Mesothelial cell of epicardium (in vitro differentiated cells): ENCODE data around the gene NUCB2. TPM values are rescaled to one million over a fixed set of nuclear protein-coding genes. Genes with fewer than 3 reads are reported as not detected.
A peak's percentile ranks its signal among the peaks of the same experiment; 100 is the strongest.

Source experiments
- DNase-seq, 2 experiments: peaks; one replicate each; pipeline ENCODE4 v3.0.0; 2021; ENCODE audit warnings: low spot score in 2 of 2; ENCODE audit not compliant: unreplicated experiment in 2 of 2
- H3K27ac Mint-ChIP-seq: 2 replicates; pipeline ENCODE4 v1.8.0; 2021; ENCODE audit warnings: mixed read lengths
- H3K27me3 Mint-ChIP-seq: 2 replicates; pipeline ENCODE4 v1.8.0; 2021; ENCODE audit warnings: low read depth, mixed read lengths
- H3K36me3 Mint-ChIP-seq: 2 replicates; pipeline ENCODE4 v1.8.0; 2021; ENCODE audit warnings: mixed read lengths
- H3K4me1 Mint-ChIP-seq: 2 replicates; pipeline ENCODE4 v1.8.0; 2021; ENCODE audit warnings: mixed read lengths
- H3K4me3 Mint-ChIP-seq: 2 replicates; pipeline ENCODE4 v1.8.0; 2021; ENCODE audit warnings: mild to moderate bottlenecking, moderate library complexity, mixed read lengths
- H3K9me3 Mint-ChIP-seq: 2 replicates; pipeline ENCODE4 v1.8.0; 2021; ENCODE audit warnings: mixed read lengths
- total RNA-seq: library from RNA; stranded (reverse); gene quantifications from 3 replicates; pipeline ENCODE4 v1.2.1, GENCODE V29; 2021
- TF ChIP-seq, protein P1 (sequence below): fragments of 200-600 bp; sonication (generic); IDR thresholded peaks from one replicate; pipeline ENCODE4 v1.5.0; 2021; ENCODE audit warnings: antibody characterized with exemption; ENCODE audit not compliant: unreplicated experiment

NUCB2 gene
- total RNA-seq, 1 donor from 2014 or later = 49.2 TPM

DNA sequence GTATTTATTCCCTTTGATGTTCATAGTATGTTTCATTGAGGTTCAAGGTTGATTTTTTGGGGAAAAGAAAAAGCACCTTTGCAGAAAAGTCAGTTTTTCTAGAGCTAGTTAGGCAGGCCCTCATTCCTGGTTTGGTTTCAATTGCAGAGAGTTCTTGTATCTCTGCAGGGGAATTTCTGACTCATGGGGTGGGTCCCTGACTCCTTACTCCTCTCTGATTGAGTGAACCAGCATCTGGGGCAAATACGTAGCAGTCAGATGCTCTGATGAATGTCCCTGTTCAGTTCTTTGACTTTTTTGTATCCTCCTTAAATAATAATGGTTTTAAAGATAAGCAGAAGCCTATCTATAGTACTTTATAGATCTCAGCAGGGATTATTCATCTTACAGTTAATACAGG lies 67.4 kb downstream of the NUCB2 start:
- no peak for DNase-seq
- Mint-ChIP-seq H3K27ac (no peak overlapping the region), H3K36me3 (peaks cover 3% of the 10 kb centered on the region), H3K9me3 (no peaks in the 10 kb centered on the region), H3K27me3 (no peaks in the 10 kb centered on the region), H3K4me1 (no peaks in the 10 kb centered on the region), H3K4me3 (no peak overlapping the region)
- TF ChIP-seq, protein P1, sequence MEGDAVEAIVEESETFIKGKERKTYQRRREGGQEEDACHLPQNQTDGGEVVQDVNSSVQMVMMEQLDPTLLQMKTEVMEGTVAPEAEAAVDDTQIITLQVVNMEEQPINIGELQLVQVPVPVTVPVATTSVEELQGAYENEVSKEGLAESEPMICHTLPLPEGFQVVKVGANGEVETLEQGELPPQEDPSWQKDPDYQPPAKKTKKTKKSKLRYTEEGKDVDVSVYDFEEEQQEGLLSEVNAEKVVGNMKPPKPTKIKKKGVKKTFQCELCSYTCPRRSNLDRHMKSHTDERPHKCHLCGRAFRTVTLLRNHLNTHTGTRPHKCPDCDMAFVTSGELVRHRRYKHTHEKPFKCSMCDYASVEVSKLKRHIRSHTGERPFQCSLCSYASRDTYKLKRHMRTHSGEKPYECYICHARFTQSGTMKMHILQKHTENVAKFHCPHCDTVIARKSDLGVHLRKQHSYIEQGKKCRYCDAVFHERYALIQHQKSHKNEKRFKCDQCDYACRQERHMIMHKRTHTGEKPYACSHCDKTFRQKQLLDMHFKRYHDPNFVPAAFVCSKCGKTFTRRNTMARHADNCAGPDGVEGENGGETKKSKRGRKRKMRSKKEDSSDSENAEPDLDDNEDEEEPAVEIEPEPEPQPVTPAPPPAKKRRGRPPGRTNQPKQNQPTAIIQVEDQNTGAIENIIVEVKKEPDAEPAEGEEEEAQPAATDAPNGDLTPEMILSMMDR = no peak

DNA sequence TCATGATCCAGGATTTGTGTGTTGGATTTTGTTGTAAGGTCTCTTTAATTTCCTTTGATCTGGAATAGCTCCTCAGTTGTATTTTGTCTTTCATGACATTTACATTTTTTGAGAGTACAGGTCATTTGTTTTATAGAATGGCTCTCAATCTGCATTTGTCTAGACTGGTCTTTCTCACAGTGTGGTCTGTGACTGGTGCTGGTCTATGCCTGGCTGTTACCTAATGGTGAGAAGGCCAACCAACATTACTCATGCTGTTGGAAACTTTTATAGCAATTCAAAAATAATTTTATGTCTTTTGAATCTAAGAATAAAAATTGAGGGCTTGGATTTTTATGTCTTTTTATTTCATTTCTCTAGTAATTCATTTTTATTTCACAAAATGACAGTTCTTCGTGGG lies 71.1 kb downstream of the NUCB2 start:
- TF ChIP-seq, protein P1 = no peak
- Mint-ChIP-seq H3K27me3 (peaks cover 30% of the 10 kb centered on the region), H3K9me3 (no peaks in the 10 kb centered on the region), H3K27ac (no peak overlapping the region), H3K4me3 (no peak overlapping the region), H3K4me1 (peaks cover 9% of the 10 kb centered on the region), H3K36me3 (no peaks in the 10 kb centered on the region)
- DNase-seq = no peak

DNA sequence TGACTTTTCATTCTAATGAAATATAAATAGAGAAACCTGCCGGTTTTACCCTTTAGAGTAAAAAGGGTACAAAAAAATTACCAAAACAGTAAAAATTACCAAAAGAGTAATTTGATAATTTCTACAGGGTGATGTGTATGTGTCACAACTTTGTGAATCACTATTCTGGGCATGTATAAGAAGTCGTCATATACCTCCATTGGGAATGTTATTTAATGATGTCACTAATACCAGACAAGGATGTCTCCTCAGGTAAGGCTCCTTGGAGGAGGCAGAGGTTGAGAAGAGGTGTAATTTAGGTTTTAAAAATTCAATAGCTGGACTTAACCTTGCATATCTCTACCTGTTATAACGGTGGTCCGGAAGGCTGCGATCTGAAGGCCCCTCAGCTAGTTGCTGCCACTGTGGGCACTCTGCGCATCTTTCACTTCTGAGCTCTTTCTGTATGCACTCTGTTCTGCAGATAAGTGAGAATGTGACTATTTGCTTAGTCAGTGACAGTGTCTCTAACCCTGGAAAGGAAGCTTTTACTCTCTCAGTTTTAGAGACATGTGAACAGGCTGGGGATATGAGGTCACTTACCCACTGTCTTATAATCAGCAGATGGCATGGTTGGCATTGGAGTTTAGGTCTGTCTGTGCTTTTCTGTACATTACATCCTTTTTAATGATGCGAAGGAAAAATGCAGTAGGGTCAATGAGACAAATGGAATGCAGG lies 74.1 kb downstream of the NUCB2 start:
- H3K36me3 Mint-ChIP-seq = peaks cover 2% of the 10 kb centered on the region
- peaks cover 23% of the 10 kb centered on the region for H3K4me1 Mint-ChIP-seq
- TF ChIP-seq, protein P1 = no peak
- no peaks in the 10 kb centered on the region for H3K9me3 Mint-ChIP-seq
- no peak overlapping the region for H3K27ac Mint-ChIP-seq
- no peak for DNase-seq
- peak overlapping the region; percentile 75 for H3K4me3 Mint-ChIP-seq
- H3K27me3 Mint-ChIP-seq = peaks cover 39% of the 10 kb centered on the region

DNA sequence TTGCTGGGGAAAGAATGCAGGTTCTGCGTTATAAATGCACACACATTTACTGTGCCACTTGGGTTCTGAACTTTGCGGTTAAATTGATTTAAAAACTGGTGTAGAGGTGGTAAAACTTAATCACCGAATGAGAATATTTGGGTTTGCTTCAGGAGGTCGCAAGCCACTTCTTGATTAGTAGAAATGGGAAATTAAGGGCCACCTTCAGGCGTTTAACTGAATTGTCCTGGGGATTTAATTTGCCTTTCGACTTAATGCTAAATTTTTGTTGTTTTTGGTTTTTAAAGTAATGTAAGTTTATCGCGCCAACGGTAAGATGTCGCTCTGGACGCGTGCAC lies 74.6 kb downstream of the NUCB2 start:
- Mint-ChIP-seq H3K36me3 (peaks cover 2% of the 10 kb centered on the region), H3K27ac (no peak overlapping the region), H3K4me3 (peak overlapping the region; percentile 75), H3K9me3 (no peaks in the 10 kb centered on the region), H3K27me3 (peaks cover 39% of the 10 kb centered on the region), H3K4me1 (peaks cover 23% of the 10 kb centered on the region)
- DNase-seq = no peak
- TF ChIP-seq, protein P1 = no peak

DNA sequence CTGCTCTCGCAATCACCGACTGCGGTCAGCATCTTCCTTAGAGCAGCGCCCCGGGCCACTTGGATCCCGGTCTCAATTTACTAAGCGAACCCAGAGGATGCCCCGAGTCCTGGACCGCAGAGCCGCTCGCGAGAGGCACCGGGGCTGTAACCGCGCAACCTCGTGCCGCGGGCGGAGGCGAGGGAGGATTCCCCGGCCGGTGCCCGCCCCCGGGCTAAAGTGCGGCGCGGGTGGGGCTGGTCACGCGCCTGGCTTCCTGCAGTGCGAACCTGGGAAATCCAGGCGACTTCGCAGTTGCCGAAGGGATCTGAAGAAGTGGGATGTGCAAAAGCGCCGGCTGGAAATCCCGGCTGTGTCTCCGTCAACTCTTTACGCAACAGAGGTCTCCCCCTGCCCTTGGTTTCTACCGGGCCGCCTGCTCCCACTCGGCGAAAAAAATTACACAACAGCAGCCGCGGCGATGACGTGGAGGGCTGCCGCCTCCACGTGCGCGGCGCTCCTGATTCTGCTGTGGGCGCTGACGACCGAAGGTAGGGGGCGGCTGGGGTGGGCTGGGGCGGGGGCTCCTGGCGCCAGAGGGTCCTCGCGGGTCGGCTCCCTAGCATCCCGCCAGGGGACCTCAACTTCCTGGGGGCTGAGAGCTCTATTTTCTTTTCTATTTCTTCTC lies 75.1 kb downstream of the NUCB2 start, which contains the start of gene NCR3LG1:
Gene NCR3LG1 (plus strand): TSS at position 291 of the 667 bp plus-strand sequence. CDS start 170 bp downstream, at position 461.
- peaks cover 2% of the 10 kb centered on the region for H3K36me3 Mint-ChIP-seq
- no peaks in the 10 kb centered on the region for H3K9me3 Mint-ChIP-seq
- H3K4me1 Mint-ChIP-seq = peaks cover 23% of the 10 kb centered on the region
- peak within 1 kb of the TSS; percentile 36 for H3K27ac Mint-ChIP-seq
- H3K27me3 Mint-ChIP-seq = peaks cover 39% of the 10 kb centered on the region
- DNase-seq = peak; percentile 19 to 55
- TF ChIP-seq, protein P1 = no peak
- peak within 1 kb of the TSS; percentile 75 for H3K4me3 Mint-ChIP-seq
